Jurkat, Clone E6-1 (cell line): Measurements from ENCODE around the gene AHCYL1.
"Not testable (repeated sequence)": the region's sequence is repeated elsewhere in the genome, so short reads cannot be mapped to it uniquely, and the experiment has no call there.

Source experiments
- DNase-seq: peaks from one replicate; pipeline ENCODE4 v3.0.0-alpha.2; 2011; ENCODE audit warnings: low read depth, low spot score
- H3K4me3 ChIP-seq: 2 replicates; pipeline ENCODE4 v1.5.1; 2011; ENCODE audit warnings: mild to moderate bottlenecking, low read length, control low read depth, moderate library complexity

Gene AHCYL1

GRCh38 chr1:110021285-110021684 lies 36.7 kb downstream of the AHCYL1 start:
- no peak overlapping the region for H3K4me3 ChIP-seq
- no peak for DNase-seq

- H3K4me3 ChIP-seq, result no peak overlapping the region
- DNase-seq, result no peak
These were observed 40.0 kb downstream of the AHCYL1 start for GRCh38 chr1:110024613-110025012.

DNA sequence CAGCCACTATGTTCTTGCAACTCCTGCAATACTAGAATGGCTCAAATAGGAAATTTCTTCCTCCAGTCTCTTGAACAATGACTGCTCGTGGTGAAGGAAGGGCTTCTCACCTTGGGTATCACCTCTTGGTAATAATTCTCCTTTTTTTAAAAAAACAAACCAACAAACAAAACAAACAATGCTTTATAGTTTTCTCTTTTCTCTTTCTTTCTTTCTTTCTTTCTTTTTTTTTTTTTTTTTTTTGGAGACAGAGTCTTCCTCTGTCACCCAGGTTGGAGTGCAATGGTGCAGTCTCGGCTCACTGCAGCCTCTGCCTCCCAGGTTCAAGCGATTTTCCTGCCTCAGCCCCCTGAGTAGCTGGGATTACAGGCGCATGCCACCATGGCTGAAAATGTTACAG lies 46.1 kb downstream of the AHCYL1 start:
- H3K4me3 ChIP-seq, result peak overlapping the region; percentile 27
- not testable (repeated sequence) for DNase-seq

DNA sequence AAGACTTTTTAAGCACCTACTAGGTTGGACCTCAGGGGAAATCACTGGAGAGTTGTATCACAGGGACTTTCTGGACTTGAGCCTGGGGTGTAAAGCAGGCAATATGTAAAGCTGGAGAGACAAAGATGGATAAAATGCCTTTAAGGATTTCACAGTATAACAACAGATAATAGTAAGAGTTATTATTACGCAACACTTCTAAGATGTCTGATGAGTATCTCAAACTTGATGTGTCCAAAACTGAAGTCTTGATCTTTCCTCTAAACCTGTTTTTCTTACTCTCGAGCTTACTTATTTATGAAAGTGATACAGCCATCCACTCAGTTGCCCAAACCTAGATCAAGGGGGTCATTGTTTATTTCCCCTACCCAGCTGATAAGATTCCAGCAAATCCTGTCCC lies 47.8 kb downstream of the AHCYL1 start:
- DNase-seq, result no peak
- no peak overlapping the region for H3K4me3 ChIP-seq

- peak overlapping the region; percentile 65 for H3K4me3 ChIP-seq
- DNase-seq, result no peak
These were observed 48.9 kb downstream of the AHCYL1 start for GRCh38 chr1:110033421-110033820.

DNA sequence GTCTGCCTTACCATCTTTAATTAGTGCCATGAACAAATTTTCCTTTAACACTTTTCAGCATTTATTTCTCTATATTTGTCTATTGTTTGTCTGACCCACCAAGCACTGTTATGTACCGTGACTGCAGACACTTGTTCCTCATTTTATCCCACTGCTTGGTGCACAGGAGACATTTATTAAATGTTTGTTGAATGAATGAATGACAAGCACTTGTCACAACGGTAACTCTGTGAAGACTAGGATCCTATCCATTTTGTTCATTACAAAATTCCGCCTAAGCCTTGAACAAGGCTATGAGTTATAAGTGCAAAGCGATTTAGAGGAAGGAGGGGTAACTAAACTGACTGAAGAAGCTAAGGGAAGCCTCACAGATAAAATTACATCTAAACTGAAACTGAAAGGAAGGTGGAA lies 49.5 kb downstream of the AHCYL1 start:
- DNase-seq, result no peak
- H3K4me3 ChIP-seq, result peak overlapping the region; percentile 65

- peak within 1 kb of the TSS; percentile 65 for H3K4me3 ChIP-seq
- peak; percentile 97 for DNase-seq
These were observed 50.1 kb downstream of the AHCYL1 start, which contains the start of gene STRIP1 for GRCh38 chr1:110034451-110035235. TSS of gene STRIP1 (plus strand) at chr1:110034624. CDS start at chr1:110034638, 14 bp downstream.

- no peak for DNase-seq
- peak overlapping the region; percentile 65 for H3K4me3 ChIP-seq
These were observed 50.7 kb downstream of the AHCYL1 start for GRCh38 chr1:110035236-110035752.

DNA sequence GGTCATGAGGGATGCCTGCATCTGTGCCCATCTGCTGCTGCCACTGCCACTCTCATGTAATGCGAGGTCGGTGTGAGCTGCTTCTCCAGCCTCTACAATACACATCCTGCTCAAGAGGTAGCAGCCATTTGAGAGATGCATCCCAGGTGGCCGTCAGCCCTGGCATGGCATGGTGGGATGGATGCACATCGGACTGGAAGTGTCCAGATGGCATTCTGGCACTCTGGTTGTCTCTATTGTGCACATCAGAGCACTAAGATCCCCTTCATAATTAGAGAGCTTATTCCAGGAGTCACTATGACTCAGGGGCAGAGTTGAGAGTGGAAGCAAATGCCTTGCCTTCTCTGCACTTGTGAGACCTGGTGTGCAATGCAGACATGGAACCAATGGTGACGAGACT lies 53.7 kb downstream of the AHCYL1 start:
- no peak overlapping the region for H3K4me3 ChIP-seq
- no peak for DNase-seq

GRCh38 chr1:110039641-110040040 lies 55.1 kb downstream of the AHCYL1 start:
- no peak overlapping the region for H3K4me3 ChIP-seq
- DNase-seq, result no peak

DNA sequence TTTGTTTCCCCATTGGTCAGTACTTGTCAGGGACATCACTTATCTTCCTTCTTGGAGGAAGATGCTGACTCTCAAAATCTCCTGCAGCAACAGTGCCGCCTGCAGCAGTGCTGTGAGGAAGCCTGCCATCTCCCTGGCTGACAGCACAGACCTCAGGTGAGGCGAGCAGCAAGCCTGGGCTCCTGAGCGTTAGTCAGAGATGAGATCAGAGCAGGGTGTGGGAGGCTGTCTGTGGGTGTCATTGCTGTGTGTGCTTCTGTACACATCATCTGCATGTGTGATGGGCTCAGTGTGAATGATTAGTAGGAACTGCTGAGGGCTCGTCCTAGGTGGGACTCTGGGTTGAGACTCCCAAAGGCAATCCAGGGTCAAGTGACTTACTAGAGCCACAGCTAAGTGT lies 56.0 kb downstream of the AHCYL1 start:
- DNase-seq, result no peak
- H3K4me3 ChIP-seq, result no peak overlapping the region

GRCh38 chr1:110043016-110043415 lies 58.5 kb downstream of the AHCYL1 start:
- H3K4me3 ChIP-seq, result no peak overlapping the region
- DNase-seq, result no peak

DNA sequence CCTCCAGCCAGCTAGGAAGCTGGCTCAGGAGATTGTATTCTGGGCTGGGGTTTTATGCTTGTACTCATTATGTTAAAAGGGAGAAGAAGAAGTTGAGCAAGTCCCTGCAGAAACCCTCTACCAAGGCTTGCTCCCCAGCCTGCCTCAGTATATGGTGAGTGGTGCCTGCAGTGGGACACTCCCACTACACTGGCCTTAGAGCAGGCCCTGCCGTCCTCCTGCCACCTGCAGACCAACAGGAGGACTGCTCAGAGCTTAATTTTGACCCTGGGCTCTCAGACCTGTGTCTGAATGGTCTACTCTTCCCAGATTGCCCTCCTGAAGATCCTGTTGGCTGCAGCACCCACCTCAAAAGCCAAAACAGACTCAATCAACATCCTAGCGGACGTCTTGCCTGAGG lies 62.9 kb downstream of the AHCYL1 start:
- H3K4me3 ChIP-seq, result no peak overlapping the region
- DNase-seq, result no peak

DNA sequence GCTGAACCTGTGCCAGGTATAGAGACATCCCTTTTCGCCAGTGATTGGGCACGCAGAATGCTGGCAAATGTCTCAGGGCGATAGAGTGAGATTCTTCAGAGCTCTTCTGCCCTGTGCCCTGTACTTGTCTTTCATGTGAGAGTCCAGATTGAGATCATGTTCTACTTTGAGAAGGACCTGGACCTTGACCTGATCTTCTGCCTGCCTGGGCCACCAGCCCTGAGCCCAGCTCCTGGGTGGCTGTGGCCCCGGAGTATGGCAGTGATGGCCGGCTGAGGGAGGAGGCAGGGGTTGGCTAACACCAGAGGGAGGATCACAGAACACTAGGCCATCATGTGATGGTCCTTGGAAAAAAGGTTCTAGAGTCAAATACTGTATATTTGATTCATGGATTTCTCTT lies 63.7 kb downstream of the AHCYL1 start:
- no peak overlapping the region for H3K4me3 ChIP-seq
- DNase-seq, result no peak

GRCh38 chr1:110048923-110049601 lies 64.5 kb downstream of the AHCYL1 start:
- no peak for DNase-seq
- H3K4me3 ChIP-seq, result no peak overlapping the region

DNA sequence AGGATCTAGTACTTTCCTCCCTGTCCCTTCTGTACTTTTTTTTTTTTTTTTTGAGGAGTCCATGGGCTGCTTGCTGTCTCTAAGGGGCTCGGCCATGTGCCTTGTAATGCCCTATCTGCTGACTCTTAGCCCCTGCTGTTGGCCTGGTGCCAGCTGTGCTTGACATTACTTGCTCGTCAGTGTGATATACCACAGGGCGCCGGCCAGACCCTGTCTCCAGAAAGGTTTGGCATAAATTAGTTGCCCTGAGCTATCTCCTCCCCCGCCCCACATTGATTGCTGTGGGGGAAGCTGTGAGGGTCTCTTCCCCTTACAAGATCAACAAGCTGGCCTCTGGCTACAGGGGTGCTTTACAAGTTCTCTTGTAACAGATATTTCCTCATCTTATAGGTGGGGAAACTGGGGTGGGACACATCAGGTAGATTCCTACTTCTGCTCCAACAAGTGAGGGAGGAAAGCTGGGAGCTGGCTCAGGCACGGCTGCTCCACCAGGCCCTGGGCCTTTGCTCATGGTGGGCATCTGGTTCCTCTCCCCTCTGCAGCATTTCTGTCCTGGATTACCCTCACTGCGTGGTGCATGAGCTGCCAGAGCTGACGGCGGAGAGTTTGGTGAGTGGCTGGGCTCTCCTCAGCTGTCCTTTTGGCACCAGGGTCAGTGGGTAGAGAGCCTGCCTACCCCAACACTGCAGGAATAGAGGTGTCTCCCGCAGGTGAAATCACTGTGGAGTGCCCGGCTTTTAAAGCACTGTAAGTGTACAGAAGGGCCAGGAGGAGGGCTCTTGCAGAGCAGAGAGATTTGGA lies 65.4 kb downstream of the AHCYL1 start:
- no peak overlapping the region for H3K4me3 ChIP-seq
- DNase-seq, result no peak

DNA sequence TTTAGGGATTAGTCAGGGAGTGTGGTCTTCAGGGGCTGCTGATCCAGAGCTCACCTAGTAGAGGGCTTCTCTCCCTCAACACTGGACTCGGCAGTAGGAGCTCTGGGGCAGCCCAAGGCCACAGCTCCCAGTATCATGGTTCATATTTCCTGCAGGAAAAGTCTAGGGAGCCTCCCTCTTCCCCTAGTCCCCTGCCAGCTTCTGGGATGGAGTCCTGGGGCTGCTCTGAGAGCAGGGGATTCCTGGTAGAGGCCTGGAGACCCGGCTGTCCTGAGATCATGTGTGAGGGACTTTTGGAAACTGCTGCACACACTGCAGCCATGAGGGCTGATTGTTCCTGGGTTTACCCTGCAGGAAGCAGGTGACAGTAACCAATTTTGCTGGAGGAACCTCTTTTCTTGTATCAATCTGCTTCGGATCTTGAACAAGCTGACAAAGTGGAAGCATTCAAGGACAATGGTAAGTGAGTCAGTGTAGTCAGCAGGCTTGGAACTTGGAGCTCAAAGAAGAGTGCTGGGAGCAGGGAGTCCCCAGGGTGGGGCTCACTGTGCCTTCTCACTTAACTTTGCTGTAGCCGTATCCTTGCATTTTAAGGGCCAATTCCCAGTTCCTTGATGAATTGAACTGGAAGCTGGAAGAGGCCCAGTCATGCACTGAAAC lies 66.2 kb downstream of the AHCYL1 start:
- no peak for DNase-seq
- no peak overlapping the region for H3K4me3 ChIP-seq

DNA sequence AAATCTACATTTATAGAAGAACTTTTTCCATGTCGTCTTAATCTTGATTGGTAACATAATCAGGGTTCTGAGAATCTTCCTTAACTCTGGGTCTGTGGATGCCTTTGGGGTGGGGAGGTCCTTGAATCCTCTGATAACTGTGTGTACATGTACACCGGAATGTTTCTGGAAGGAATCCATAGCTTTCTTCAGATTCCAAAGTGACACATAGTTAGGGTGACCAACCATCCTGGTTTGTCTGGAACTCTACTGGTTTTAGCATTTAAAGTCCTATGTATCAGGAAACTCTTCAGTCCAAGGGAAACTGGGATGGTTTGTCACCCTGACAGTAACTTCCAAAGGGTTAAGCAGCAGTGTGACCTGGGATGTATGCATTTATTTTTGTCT lies 66.7 kb downstream of the AHCYL1 start:
- DNase-seq, result no peak

More for the DNA sequence above, 66.7 kb downstream of the AHCYL1 start:
- H3K4me3 ChIP-seq, result no peak overlapping the region
